Activated naive CD8-positive, alpha-beta T cell treated with anti-CD3 and anti-CD28 coated beads, Interleukin-2, amount 10 ng/mL, durations not matched to agents 7 days and 5 days (primary cell): ENCODE results near the gene UNC13C. TPM values are rescaled to one million over a fixed set of nuclear protein-coding genes. Genes with fewer than 3 reads are reported as not detected.
"Not testable (repeated sequence)": the region's sequence is repeated elsewhere in the genome, so short reads cannot be mapped to it uniquely, and the experiment has no call there.

Experiments
- ATAC-seq: fragments of 150-1000 bp; cut with Tn5 transposase; one replicate; pipeline ENCODE4 v1.10.0; 2021; ENCODE audit warnings: low read depth, moderate library complexity
- POLR2A ChIA-PET: fragments of 350-600 bp; sonication (Branson Sonifier 250); formaldehyde crosslinking; loops from one replicate; lab custom pipeline; 2021; ENCODE audit warnings: antibody characterized with exemption; lab: Charles Lee
- DNase-seq: peaks from one replicate; pipeline ENCODE4 v3.0.0; 2021
- H3K27ac Mint-ChIP-seq: one replicate; pipeline ENCODE4 v1.8.0; 2022; ENCODE audit warnings: mild to moderate bottlenecking, mixed read lengths
- H3K27me3 Mint-ChIP-seq: one replicate; pipeline ENCODE4 v1.8.0; 2022; ENCODE audit warnings: mild to moderate bottlenecking, moderate library complexity, mixed read lengths
- H3K36me3 Mint-ChIP-seq: one replicate; pipeline ENCODE4 v1.8.0; 2021; ENCODE audit warnings: mild to moderate bottlenecking, mixed read lengths
- H3K4me1 Mint-ChIP-seq: one replicate; pipeline ENCODE4 v1.8.0; 2021; ENCODE audit warnings: mixed read lengths
- H3K4me3 Mint-ChIP-seq: one replicate; pipeline ENCODE4 v1.8.0; 2022; ENCODE audit warnings: mild to moderate bottlenecking, moderate library complexity, mixed read lengths
- H3K9me3 Mint-ChIP-seq: one replicate; pipeline ENCODE4 v1.8.0; 2021; ENCODE audit warnings: mixed read lengths
- total RNA-seq, 2 experiments: library from RNA; stranded (reverse); gene quantifications; one replicate each; pipeline ENCODE4 v1.2.3, GENCODE V29; 2021

UNC13C gene
- total RNA-seq, 2 experiments from 2014 or later, result not detected

DNA sequence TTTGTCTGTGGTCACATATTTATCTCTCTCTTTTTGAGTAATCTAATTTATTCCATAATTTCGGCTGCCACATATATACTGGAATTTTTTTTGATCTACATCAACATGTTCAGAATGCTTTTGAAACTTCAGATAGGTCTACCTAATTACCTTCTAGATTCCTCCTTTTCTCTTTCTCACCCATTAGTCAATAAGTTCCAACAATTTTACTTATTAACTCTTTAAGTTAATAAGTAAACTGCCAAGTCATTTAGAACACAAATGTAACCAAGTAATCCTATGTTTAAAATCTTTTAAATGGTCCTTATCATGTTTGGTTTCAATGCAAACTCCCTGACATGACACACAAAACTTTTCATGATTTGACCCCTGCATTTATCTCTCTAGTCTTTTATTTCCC lies 410.5 kb downstream of the UNC13C start:
- DNase-seq (no peak), ATAC-seq (no peak)
- no peaks in the 10 kb centered on the region for H3K4me1 Mint-ChIP-seq
- H3K27ac Mint-ChIP-seq, result no peak overlapping the region
- no peaks in the 10 kb centered on the region for H3K9me3 Mint-ChIP-seq
- no peak overlapping the region for H3K4me3 Mint-ChIP-seq
- H3K27me3 Mint-ChIP-seq, result no peaks in the 10 kb centered on the region
- no peaks in the 10 kb centered on the region for H3K36me3 Mint-ChIP-seq
- POLR2A ChIA-PET, result no interaction called here

DNA sequence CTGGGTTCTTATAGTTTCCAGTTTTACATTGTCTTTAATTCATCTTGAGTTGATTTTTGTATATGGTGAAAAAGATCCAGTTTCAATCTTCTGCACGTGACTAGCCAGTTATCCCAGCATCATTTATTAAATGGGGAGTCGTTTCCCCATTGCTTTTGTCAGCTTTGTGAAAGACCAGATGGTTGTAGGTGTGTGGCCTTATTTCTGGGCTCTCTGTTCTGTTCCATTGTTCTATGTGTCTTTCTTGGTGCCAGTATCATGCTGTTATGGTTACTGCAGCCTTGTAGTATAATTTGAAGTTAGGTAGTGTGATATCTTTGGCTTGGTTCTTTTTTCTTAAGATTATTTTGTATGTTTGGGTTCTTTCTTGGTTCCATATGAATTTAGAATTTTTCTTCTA lies 432.2 kb downstream of the UNC13C start:
- peaks cover 2% of the 10 kb centered on the region for H3K9me3 Mint-ChIP-seq
- no peak for DNase-seq
- no peak for ATAC-seq
- no peak overlapping the region for H3K4me3 Mint-ChIP-seq
- POLR2A ChIA-PET, result no interaction called here
- no peaks in the 10 kb centered on the region for H3K27me3 Mint-ChIP-seq
- no peak overlapping the region for H3K27ac Mint-ChIP-seq
- H3K4me1 Mint-ChIP-seq, result no peaks in the 10 kb centered on the region
- H3K36me3 Mint-ChIP-seq, result no peaks in the 10 kb centered on the region

GRCh38 chr15:54424171-54424570 lies 445.9 kb downstream of the UNC13C start:
- Mint-ChIP-seq H3K27me3 (no peaks in the 10 kb centered on the region), H3K27ac (no peak overlapping the region), H3K36me3 (no peaks in the 10 kb centered on the region), H3K4me3 (no peak overlapping the region), H3K9me3 (peaks cover 4% of the 10 kb centered on the region), H3K4me1 (no peaks in the 10 kb centered on the region)
- DNase-seq (no peak), ATAC-seq (no peak)
- POLR2A ChIA-PET, result no interaction called here

GRCh38 chr15:54428596-54428995 lies 450.4 kb downstream of the UNC13C start:
- no peaks in the 10 kb centered on the region for H3K4me1 Mint-ChIP-seq
- no peak for ATAC-seq
- no peaks in the 10 kb centered on the region for H3K27me3 Mint-ChIP-seq
- H3K36me3 Mint-ChIP-seq, result no peaks in the 10 kb centered on the region
- POLR2A ChIA-PET, result no interaction called here
- no peak for DNase-seq
- no peak overlapping the region for H3K27ac Mint-ChIP-seq
- no peak overlapping the region for H3K4me3 Mint-ChIP-seq
- H3K9me3 Mint-ChIP-seq, result peaks cover 4% of the 10 kb centered on the region

GRCh38 chr15:54450288-54450687 lies 472.0 kb downstream of the UNC13C start:
- H3K9me3 Mint-ChIP-seq, result peaks cover 16% of the 10 kb centered on the region
- not testable (repeated sequence) for DNase-seq

GRCh38 chr15:54456413-54456812 lies 478.2 kb downstream of the UNC13C start:
- POLR2A ChIA-PET, result no interaction called here
- no peak for DNase-seq
- H3K9me3 Mint-ChIP-seq, result peaks cover 22% of the 10 kb centered on the region
- H3K4me3 Mint-ChIP-seq, result no peak overlapping the region
- no peak overlapping the region for H3K27ac Mint-ChIP-seq
- no peaks in the 10 kb centered on the region for H3K27me3 Mint-ChIP-seq
- H3K4me1 Mint-ChIP-seq, result no peaks in the 10 kb centered on the region
- no peak for ATAC-seq
- H3K36me3 Mint-ChIP-seq, result no peaks in the 10 kb centered on the region

More at GRCh38 chr15:54450288-54450687, 472.0 kb downstream of the UNC13C start:
- H3K4me1 Mint-ChIP-seq, H3K36me3 Mint-ChIP-seq, H3K4me3 Mint-ChIP-seq, H3K27ac Mint-ChIP-seq, POLR2A ChIA-PET, H3K27me3 Mint-ChIP-seq, ATAC-seq: not testable (repeated sequence)

DNA sequence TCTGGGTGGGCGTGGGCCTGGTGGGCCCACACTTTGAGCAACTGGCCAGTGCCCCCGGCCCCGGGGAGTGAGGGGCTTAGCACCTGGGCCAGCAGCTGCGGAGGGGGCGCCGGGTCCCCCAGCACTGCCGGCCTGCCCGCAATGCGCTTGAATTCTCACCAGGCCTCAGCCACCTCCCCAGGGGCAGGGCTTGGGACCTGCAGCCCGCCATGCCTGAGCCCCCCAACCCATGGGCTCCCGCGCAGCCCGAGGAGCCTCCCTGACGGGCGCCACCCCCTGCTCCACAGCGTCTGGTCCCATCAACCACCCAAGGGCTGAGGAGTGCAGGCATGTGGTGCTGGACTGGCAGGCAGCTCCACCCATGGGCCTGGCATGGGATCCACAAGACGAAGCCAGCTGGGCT lies 484.3 kb downstream of the UNC13C start:
- ATAC-seq (no peak), DNase-seq (no peak)
- POLR2A ChIA-PET, result no interaction called here
- no peak overlapping the region for H3K4me3 Mint-ChIP-seq
- H3K27ac Mint-ChIP-seq, result no peak overlapping the region
- no peaks in the 10 kb centered on the region for H3K27me3 Mint-ChIP-seq
- no peaks in the 10 kb centered on the region for H3K4me1 Mint-ChIP-seq
- peaks cover 5% of the 10 kb centered on the region for H3K9me3 Mint-ChIP-seq
- no peaks in the 10 kb centered on the region for H3K36me3 Mint-ChIP-seq

DNA sequence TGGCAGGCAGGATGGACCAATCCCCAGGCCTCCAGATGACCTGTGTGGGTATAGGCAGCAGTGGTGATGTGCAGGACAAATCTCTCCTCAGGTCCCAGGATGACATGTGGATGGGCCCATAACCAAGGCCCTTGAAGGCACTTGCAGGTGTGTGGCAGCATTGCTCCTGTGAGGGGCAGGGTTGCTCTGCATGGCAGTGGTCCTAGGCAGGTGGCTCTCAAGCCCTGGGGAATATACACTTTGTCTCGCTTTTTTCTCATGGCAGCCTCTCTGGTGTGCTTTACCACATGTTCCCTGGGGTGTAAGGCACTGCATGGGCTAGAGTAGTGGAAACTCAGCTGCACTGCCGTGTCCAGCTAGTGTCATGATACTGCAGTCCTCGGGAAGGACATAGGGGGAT lies 503.6 kb downstream of the UNC13C start:
- ATAC-seq (no peak), DNase-seq (no peak)
- Mint-ChIP-seq H3K27ac (no peak overlapping the region), H3K27me3 (no peaks in the 10 kb centered on the region), H3K4me1 (no peaks in the 10 kb centered on the region), H3K36me3 (no peaks in the 10 kb centered on the region), H3K9me3 (peaks cover 3% of the 10 kb centered on the region), H3K4me3 (no peak overlapping the region)
- POLR2A ChIA-PET, result no interaction called here

DNA sequence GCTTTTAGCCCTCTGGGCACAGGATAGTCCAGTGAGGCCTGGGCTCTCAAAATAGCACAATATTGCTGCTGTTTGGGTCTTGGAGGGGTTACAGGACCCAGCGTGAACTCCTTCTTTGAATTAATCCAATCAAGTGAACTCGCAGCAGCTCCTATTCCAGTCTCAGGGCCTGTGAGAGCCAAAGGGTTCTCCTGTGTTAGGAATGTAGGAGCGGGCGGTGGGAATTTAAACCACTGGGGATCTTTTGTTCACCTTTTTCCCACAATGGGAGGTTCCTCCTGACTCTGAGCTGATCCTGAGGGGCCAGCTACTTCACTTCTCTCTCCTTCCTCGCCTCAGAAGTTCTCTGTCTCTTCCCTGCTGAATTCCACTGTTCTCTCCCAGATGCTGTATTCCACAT lies 504.0 kb downstream of the UNC13C start:
- POLR2A ChIA-PET, result no interaction called here
- H3K4me1 Mint-ChIP-seq, result no peaks in the 10 kb centered on the region
- H3K4me3 Mint-ChIP-seq, result no peak overlapping the region
- H3K27ac Mint-ChIP-seq, result no peak overlapping the region
- H3K9me3 Mint-ChIP-seq, result peaks cover 3% of the 10 kb centered on the region
- no peaks in the 10 kb centered on the region for H3K36me3 Mint-ChIP-seq
- H3K27me3 Mint-ChIP-seq, result no peaks in the 10 kb centered on the region
- DNase-seq (no peak), ATAC-seq (no peak)

DNA sequence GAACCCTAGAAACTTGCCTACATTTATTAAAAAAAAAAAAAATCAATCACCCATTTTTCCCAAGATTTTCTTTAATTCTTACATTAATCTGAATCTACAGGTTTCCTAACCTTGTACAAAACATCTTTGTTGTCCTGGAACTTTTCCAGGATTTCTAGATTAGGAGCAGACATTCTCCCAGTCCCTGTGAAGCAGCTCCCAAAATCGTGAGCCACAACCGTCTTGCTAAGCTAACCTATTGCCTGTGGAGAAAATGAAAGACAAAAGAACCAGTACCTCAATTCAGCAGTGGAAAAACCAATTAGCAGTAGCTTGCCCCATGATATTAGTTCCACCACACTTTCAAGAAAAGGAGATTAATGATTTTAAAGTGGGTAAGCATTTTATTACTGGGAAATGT lies 522.1 kb downstream of the UNC13C start:
- POLR2A ChIA-PET, result no interaction called here
- H3K4me1 Mint-ChIP-seq, result no peaks in the 10 kb centered on the region
- no peaks in the 10 kb centered on the region for H3K36me3 Mint-ChIP-seq

GRCh38 chr15:54502416-54503075 lies 524.3 kb downstream of the UNC13C start:
- ATAC-seq, result no peak
- Mint-ChIP-seq H3K36me3 (no peaks in the 10 kb centered on the region), H3K27me3 (no peaks in the 10 kb centered on the region), H3K4me1 (no peaks in the 10 kb centered on the region), H3K4me3 (no peak overlapping the region), H3K9me3 (no peaks in the 10 kb centered on the region), H3K27ac (no peak overlapping the region)
- no peak for DNase-seq
- POLR2A ChIA-PET, result no interaction called here

More for the DNA sequence above, 522.1 kb downstream of the UNC13C start:
- Mint-ChIP-seq H3K27me3 (peaks cover 2% of the 10 kb centered on the region), H3K9me3 (no peaks in the 10 kb centered on the region), H3K4me3 (no peak overlapping the region), H3K27ac (no peak overlapping the region)
- DNase-seq (no peak), ATAC-seq (no peak)

DNA sequence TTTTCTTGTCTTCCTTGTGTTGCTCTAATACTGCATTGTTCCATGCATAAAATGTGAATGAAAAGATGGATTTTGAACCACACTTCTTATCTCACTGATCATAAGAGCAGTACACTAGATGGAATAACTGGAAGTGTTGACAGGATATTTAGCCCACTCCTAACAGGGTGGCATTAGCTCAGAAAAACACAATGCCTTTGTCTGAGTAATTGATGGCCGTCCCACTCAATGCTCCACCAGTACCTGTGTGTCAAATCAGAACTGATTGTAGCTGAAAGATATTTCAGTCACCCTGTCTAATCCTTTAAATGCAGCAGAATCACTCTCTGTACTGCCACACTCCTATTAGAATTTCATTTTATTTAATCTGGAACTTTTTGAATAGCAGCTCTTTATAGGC lies 526.5 kb downstream of the UNC13C start:
- ATAC-seq, result no peak
- Mint-ChIP-seq H3K36me3 (no peaks in the 10 kb centered on the region), H3K9me3 (no peaks in the 10 kb centered on the region), H3K27me3 (no peaks in the 10 kb centered on the region), H3K27ac (no peak overlapping the region), H3K4me1 (no peaks in the 10 kb centered on the region), H3K4me3 (no peak overlapping the region)
- POLR2A ChIA-PET, result no interaction called here
- DNase-seq, result no peak

DNA sequence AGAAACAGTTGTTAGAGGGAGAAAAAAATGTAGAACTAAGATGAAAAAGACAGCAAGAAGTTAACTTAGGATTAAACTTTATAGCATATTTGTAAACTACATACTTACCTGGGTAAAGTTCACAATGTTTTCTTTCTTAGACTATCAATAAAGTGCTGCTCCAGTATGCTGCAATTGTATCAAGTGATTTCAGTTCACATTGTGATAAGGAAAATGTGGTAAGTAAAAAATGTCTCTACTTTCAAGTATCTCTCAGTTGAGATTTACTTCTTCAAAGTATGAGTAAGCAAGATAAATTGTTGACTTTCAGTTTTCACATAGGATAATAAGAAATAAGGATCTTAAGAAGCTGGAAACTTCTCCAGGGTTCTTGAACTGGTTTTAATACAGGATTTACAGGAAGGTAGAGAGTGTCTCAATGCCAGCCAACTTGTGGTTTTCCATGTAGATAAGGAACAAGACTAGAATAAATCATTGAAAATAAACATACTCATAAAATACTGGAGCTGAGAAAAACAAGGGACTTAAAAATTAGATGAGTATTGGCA lies 528.8 kb downstream of the UNC13C start:
- no peaks in the 10 kb centered on the region for H3K4me1 Mint-ChIP-seq
- H3K27me3 Mint-ChIP-seq, result no peaks in the 10 kb centered on the region
- ATAC-seq, result no peak
- H3K36me3 Mint-ChIP-seq, result no peaks in the 10 kb centered on the region
- no peak for DNase-seq
- H3K4me3 Mint-ChIP-seq, result no peak overlapping the region
- no peak overlapping the region for H3K27ac Mint-ChIP-seq
- H3K9me3 Mint-ChIP-seq, result no peaks in the 10 kb centered on the region
- POLR2A ChIA-PET, result no interaction called here

DNA sequence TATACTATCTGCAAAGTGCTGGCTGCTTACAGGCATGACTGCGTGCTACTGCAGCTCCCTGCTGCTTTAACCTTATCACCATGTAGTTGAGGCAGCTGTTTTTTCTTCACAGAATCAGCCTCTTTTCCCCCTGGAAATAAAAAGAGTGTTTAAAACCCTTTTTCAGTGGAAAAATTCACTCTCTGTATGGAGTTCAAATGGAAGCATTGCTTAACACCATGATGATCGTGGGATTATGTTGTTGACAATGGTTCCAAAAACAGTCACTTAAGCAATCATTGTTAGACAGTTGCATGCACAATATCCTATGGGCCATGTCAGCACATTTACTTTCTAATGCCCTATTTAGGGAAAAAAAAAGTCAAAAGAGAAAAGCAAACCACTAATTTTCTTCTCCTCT lies 536.4 kb downstream of the UNC13C start:
- Mint-ChIP-seq H3K4me3 (no peak overlapping the region), H3K36me3 (no peaks in the 10 kb centered on the region), H3K27me3 (no peaks in the 10 kb centered on the region), H3K9me3 (no peaks in the 10 kb centered on the region), H3K4me1 (peaks cover 2% of the 10 kb centered on the region), H3K27ac (no peak overlapping the region)
- DNase-seq (no peak), ATAC-seq (no peak)
- POLR2A ChIA-PET, result no interaction called here
